Fibroblast of lung (primary cell): ENCODE measurements around the gene SEC24D. TPM values are rescaled to one million over a fixed set of nuclear protein-coding genes. Genes with fewer than 3 reads are reported as not detected.
A peak's percentile ranks its signal among the peaks of the same experiment; 100 is the strongest.

Experiments
- DNase-seq, 2 donors: peaks; one replicate each; pipeline versions ENCODE4 v3.0.0 to v3.0.0-alpha.2; 2010; ENCODE audit warnings: low read depth in 2 of 2
- H2AFZ ChIP-seq: 2 replicates; pipeline ENCODE4 v1.5.1; 2012; ENCODE audit warnings: low read length, control low read depth, inconsistent platforms
- H3K27ac ChIP-seq: 2 replicates; pipeline ENCODE4 v1.5.1; 2011; ENCODE audit warnings: low read length, control low read depth; ENCODE audit not compliant: insufficient read depth
- H3K27me3 ChIP-seq: 2 replicates; pipeline ENCODE4 v1.5.1; 2011; ENCODE audit warnings: mild to moderate bottlenecking, low read length; ENCODE audit not compliant: control insufficient read depth, insufficient read depth
- H3K36me3 ChIP-seq: 2 replicates; pipeline ENCODE4 v1.5.1; 2011; ENCODE audit warnings: low read length; ENCODE audit not compliant: control insufficient read depth, insufficient read depth
- H3K4me1 ChIP-seq: 2 replicates; pipeline ENCODE4 v1.5.1; 2011; ENCODE audit warnings: low read length; ENCODE audit not compliant: control insufficient read depth, insufficient read depth; ENCODE audit errors: extremely low read depth
- H3K4me2 ChIP-seq: 2 replicates; pipeline ENCODE4 v1.5.1; 2011; ENCODE audit warnings: low read length, control low read depth; ENCODE audit not compliant: insufficient read depth; ENCODE audit errors: extremely low read depth
- H3K4me3 ChIP-seq, 4 experiments: fragments of 200-600 bp in 1 of 4; sonication (generic) in 1 of 4; replicated peaks in 1 of 4; 2 replicates each; pipeline ENCODE4 v1.5.1; 2011 to 2016; ENCODE audit warnings: low read length in 4 of 4, low read depth in 3 of 4, mild to moderate bottlenecking in 3 of 4, control low read depth in 2 of 4, inconsistent platforms in 1 of 4, mixed read lengths in 1 of 4; ENCODE audit not compliant: insufficient read depth in 1 of 4; ENCODE audit errors: control extremely low read depth in 1 of 4
- H3K79me2 ChIP-seq: 2 replicates; pipeline ENCODE4 v1.5.1; 2012; ENCODE audit warnings: mild to moderate bottlenecking, low read length, inconsistent platforms; ENCODE audit not compliant: control insufficient read depth, insufficient read depth
- H3K9ac ChIP-seq: 2 replicates; pipeline ENCODE4 v1.5.1; 2011; ENCODE audit warnings: mild to moderate bottlenecking, low read length, control low read depth; ENCODE audit not compliant: insufficient read depth
- H3K9me3 ChIP-seq: 2 replicates; pipeline ENCODE4 v1.5.1; 2012; ENCODE audit warnings: low read depth, low read length; ENCODE audit not compliant: control insufficient read depth, insufficient read depth
- H4K20me1 ChIP-seq: 2 replicates; pipeline ENCODE4 v1.5.1; 2011; ENCODE audit warnings: low read length; ENCODE audit not compliant: control insufficient read depth, insufficient read depth; ENCODE audit errors: extremely low read depth
- CTCF ChIP-seq, 2 donors: IDR thresholded peaks in 1 of 2; conservative IDR thresholded peaks in 1 of 2; 1 replicate in 1 of 2; 2 replicates in 1 of 2; pipeline ENCODE4 v1.5.1; 2011 to 2012; ENCODE audit warnings: low read length in 2 of 2, control low read depth in 1 of 2, inconsistent platforms in 1 of 2, low read depth in 1 of 2, mild to moderate bottlenecking in 1 of 2
- EZH2 ChIP-seq: IDR thresholded peaks from 2 replicates; pipeline ENCODE4 v1.5.1; 2012; ENCODE audit warnings: low read length, control low read depth, mild to moderate bottlenecking; ENCODE audit errors: missing control alignments
- polyA plus RNA-seq, 2 donors: library from polyadenylated mRNA; depleted of rRNA in 1 of 2; stranded (reverse) in 1 of 2; unstranded in 1 of 2; fragments of >200 nt; gene quantifications; 2 replicates each; pipeline ENCODE4 v1.2.1, GENCODE V29; 2011 to 2012; ENCODE audit warnings: missing spikeins in 1 of 2
- total RNA-seq: library from RNA; depleted of rRNA; stranded (reverse); fragments of >200 nt; gene quantifications from 2 replicates; pipeline ENCODE4 v1.2.1, GENCODE V29; 2014

SEC24D gene
- total and polyA plus RNA-seq, 2 donors (not counting 1 experiment from before 2014, with no cell fraction given) = 64.6 to 105 TPM

- H3K36me3 ChIP-seq = peaks cover 14% of the 10 kb centered on the region
- peaks cover 50% of the 10 kb centered on the region for H3K79me2 ChIP-seq
- no peaks in the 10 kb centered on the region for H4K20me1 ChIP-seq
- no peaks in the 10 kb centered on the region for H3K27me3 ChIP-seq
- H3K9me3 ChIP-seq = no peaks in the 10 kb centered on the region
- H3K27ac ChIP-seq = no peak overlapping the region
- peaks cover 18% of the 10 kb centered on the region for H3K4me1 ChIP-seq
- no peak overlapping the region for H2AFZ ChIP-seq
- no peak for DNase-seq
- no peak overlapping the region for H3K4me2 ChIP-seq
- no peak overlapping the region for H3K9ac ChIP-seq
- H3K4me3 ChIP-seq = no peak overlapping the region
- TF ChIP-seq EZH2 (no peak), CTCF (conservative IDR thresholded peaks at IDR 0.05 in 1 of 2, IDR thresholded peaks at IDR 0.05 in 1 of 2; ENCODE audit: low read depth in 1 of 2, low read length in 2 of 2) (no peak)
These were observed 75.8 kb downstream of the SEC24D start for GRCh38 chr4:118760092-118760491.

- peaks cover 18% of the 10 kb centered on the region for H3K4me1 ChIP-seq
- TF ChIP-seq CTCF (conservative IDR thresholded peaks at IDR 0.05 in 1 of 2, IDR thresholded peaks at IDR 0.05 in 1 of 2; ENCODE audit: low read depth in 1 of 2, low read length in 2 of 2) (no peak), EZH2 (no peak)
- no peak overlapping the region for H3K4me2 ChIP-seq
- peaks cover 12% of the 10 kb centered on the region for H3K36me3 ChIP-seq
- no peak overlapping the region for H3K4me3 ChIP-seq
- H3K27me3 ChIP-seq = no peaks in the 10 kb centered on the region
- H2AFZ ChIP-seq = no peak overlapping the region
- H4K20me1 ChIP-seq = no peaks in the 10 kb centered on the region
- H3K79me2 ChIP-seq = peaks cover 47% of the 10 kb centered on the region
- H3K9me3 ChIP-seq = no peaks in the 10 kb centered on the region
- peak overlapping the region; percentile 7 for H3K27ac ChIP-seq
- H3K9ac ChIP-seq = no peak overlapping the region
- DNase-seq = no peak
These were observed 76.4 kb downstream of the SEC24D start for GRCh38 chr4:118759481-118759880.

GRCh38 chr4:118758293-118758692, 77.6 kb downstream of the SEC24D start:
- Histone ChIP-seq H3K27me3 (no peaks in the 10 kb centered on the region), H3K4me2 (peak overlapping the region; percentile 42), H3K9me3 (no peaks in the 10 kb centered on the region), H3K4me3 (no peak overlapping the region), H4K20me1 (no peaks in the 10 kb centered on the region), H3K27ac (no peak overlapping the region), H3K79me2 (peaks cover 37% of the 10 kb centered on the region), H2AFZ (no peak overlapping the region), H3K4me1 (peaks cover 19% of the 10 kb centered on the region), H3K36me3 (peaks cover 6% of the 10 kb centered on the region), H3K9ac (no peak overlapping the region)
- peak in 1 of 2 donors; percentile 95 for DNase-seq
- no peak for TF ChIP-seq EZH2
- TF ChIP-seq CTCF (conservative IDR thresholded peaks at IDR 0.05 in 1 of 2, IDR thresholded peaks at IDR 0.05 in 1 of 2; ENCODE audit: low read depth in 1 of 2, low read length in 2 of 2) = no peak
